IMR-90 (cell line): ENCODE measurements around the gene KRTAP9-9. TPM values are rescaled to one million over a fixed set of nuclear protein-coding genes. Genes with fewer than 3 reads are reported as not detected.

Experiments used
- ATAC-seq: fragments of 200-7000 bp; cut with Tn5 transposase; 2 replicates; pipeline ENCODE4 v1.9.1; 2020; ENCODE audit warnings: low read depth, mild to moderate bottlenecking, moderate library complexity
- BruUV-seq: library from RNA; stranded (reverse); fragments of 400-500 nt; replicated peaks from 2 replicates; lab custom pipeline; 2021; lab: Mats Ljungman, UMichigan
- CTCF ChIA-PET: fragments of 300-600 bp; formaldehyde crosslinking; extraction: SDS; loops from one replicate; lab custom pipeline; 2021; ENCODE audit warnings: antibody characterized with exemption; lab: Yijun Ruan, JAX
- POLR2A ChIA-PET: fragments of 300-600 bp; sonication (Branson Sonifier 250); formaldehyde crosslinking; loops from one replicate; lab custom pipeline; 2022; ENCODE audit warnings: antibody characterized with exemption; ENCODE audit not compliant: unreplicated experiment; lab: Charles Lee
- DNase-seq: peaks from one replicate; pipeline ENCODE4 v3.0.0; 2013
- H2AFZ ChIP-seq: replicated peaks from 2 replicates; pipeline ENCODE3; 2013; ENCODE audit warnings: low read length, mild to moderate bottlenecking; ENCODE audit not compliant: poor library complexity
- H2AK5ac ChIP-seq: 2 replicates; pipeline ENCODE4 v1.6.1; 2013; ENCODE audit warnings: low read depth, low read length, inconsistent platforms
- H2AK9ac ChIP-seq: replicated peaks from 2 replicates; pipeline ENCODE3; 2013; ENCODE audit warnings: mild to moderate bottlenecking, low read depth, low read length, moderate library complexity; ENCODE audit not compliant: poor library complexity
- H2BK120ac ChIP-seq: 2 replicates; pipeline ENCODE4 v1.6.1; 2013; ENCODE audit warnings: low read depth, low read length, inconsistent platforms
- H2BK15ac ChIP-seq: 3 replicates; pipeline ENCODE4 v1.6.1; 2013; ENCODE audit warnings: low read depth, low read length, inconsistent platforms
- H2BK20ac ChIP-seq: 2 replicates; pipeline ENCODE4 v1.6.1; 2013; ENCODE audit warnings: low read depth, mild to moderate bottlenecking, inconsistent platforms, low read length, moderate library complexity
- H2BK5ac ChIP-seq: 2 replicates; pipeline ENCODE4 v1.6.1; 2013; ENCODE audit warnings: mild to moderate bottlenecking, low read depth, low read length, inconsistent platforms; ENCODE audit not compliant: poor library complexity, severe bottlenecking
- H3K14ac ChIP-seq: replicated peaks from 2 replicates; pipeline ENCODE4 v1.6.1; 2013; ENCODE audit warnings: low read depth, low read length, inconsistent platforms
- H3K18ac ChIP-seq: 2 replicates; pipeline ENCODE4 v1.6.1; 2013; ENCODE audit warnings: low read depth, low read length, control low read depth
- H3K23ac ChIP-seq: 2 replicates; pipeline ENCODE4 v1.6.1; 2013; ENCODE audit warnings: low read depth, low read length, inconsistent platforms
- H3K27ac ChIP-seq: 2 replicates; pipeline ENCODE4 v1.5.1; 2013; ENCODE audit warnings: mild to moderate bottlenecking, control low read depth, low read length; ENCODE audit not compliant: insufficient read depth
- H3K27me3 ChIP-seq: 2 replicates; pipeline ENCODE4 v1.6.1; 2013; ENCODE audit warnings: low read length; ENCODE audit not compliant: control insufficient read depth, insufficient read depth
- H3K36me3 ChIP-seq: 2 replicates; pipeline ENCODE4 v1.6.1; 2013; ENCODE audit warnings: low read length, mixed read lengths; ENCODE audit not compliant: control insufficient read depth, insufficient read depth
- H3K4ac ChIP-seq: 2 replicates; pipeline ENCODE4 v1.6.1; 2013; ENCODE audit warnings: low read depth, low read length, inconsistent platforms
- H3K4me1 ChIP-seq: 2 replicates; pipeline ENCODE4 v1.6.1; 2013; ENCODE audit warnings: low read length, mixed read lengths; ENCODE audit not compliant: control insufficient read depth, insufficient read depth
- H3K4me2 ChIP-seq: 2 replicates; pipeline ENCODE4 v1.6.1; 2013; ENCODE audit warnings: low read depth, mild to moderate bottlenecking, control low read depth, low read length, moderate library complexity
- H3K4me3 ChIP-seq: 2 replicates; pipeline ENCODE4 v1.5.1; 2013; ENCODE audit warnings: low read depth, mild to moderate bottlenecking, control low read depth, low read length, moderate library complexity; ENCODE audit not compliant: insufficient read depth
- H3K56ac ChIP-seq: 2 replicates; pipeline ENCODE4 v1.6.1; 2013; ENCODE audit warnings: low read length, inconsistent platforms; ENCODE audit not compliant: insufficient read depth; ENCODE audit errors: extremely low read depth
- H3K79me1 ChIP-seq, 2 experiments: 2 replicates each; pipeline ENCODE4 v1.6.1; 2013; ENCODE audit warnings: low read length in 2 of 2, inconsistent platforms in 1 of 2, low read depth in 1 of 2
- H3K9ac ChIP-seq: 2 replicates; pipeline ENCODE4 v1.6.1; 2013; ENCODE audit warnings: low read depth, low read length, control low read depth
- H3K9me1 ChIP-seq: 2 replicates; pipeline ENCODE4 v1.6.1; 2013; ENCODE audit warnings: low read length, inconsistent platforms; ENCODE audit not compliant: insufficient read depth
- H3K9me3 ChIP-seq: 2 replicates; pipeline ENCODE4 v1.6.1; 2013; ENCODE audit warnings: low read length; ENCODE audit not compliant: control insufficient read depth, insufficient read depth
- H4K20me1 ChIP-seq: 2 replicates; pipeline ENCODE4 v1.6.1; 2013; ENCODE audit warnings: low read length, inconsistent platforms; ENCODE audit not compliant: insufficient read depth
- H4K5ac ChIP-seq: 2 replicates; pipeline ENCODE4 v1.6.1; 2013; ENCODE audit warnings: mild to moderate bottlenecking, low read depth, low read length, control low read depth
- H4K8ac ChIP-seq, 2 experiments: 2 replicates each; pipeline ENCODE4 v1.6.1; 2013; ENCODE audit warnings: low read depth in 2 of 2, low read length in 2 of 2, control low read depth in 1 of 2, inconsistent platforms in 1 of 2
- H4K91ac ChIP-seq: 2 replicates; pipeline ENCODE4 v1.6.1; 2013; ENCODE audit warnings: low read depth, low read length, inconsistent platforms; ENCODE audit not compliant: insufficient read depth
- BHLHE40 ChIP-seq: fragments of 150-350 bp; IDR thresholded peaks from 2 replicates; pipeline ENCODE4 v1.6.1; 2016; ENCODE audit warnings: mild to moderate bottlenecking, low read depth, low read length
- CEBPB ChIP-seq: IDR thresholded peaks from 2 replicates; pipeline ENCODE4 v1.6.1; 2012; ENCODE audit warnings: low read depth, low read length, improper control_type of control experiment
- CHD1 ChIP-seq: IDR thresholded peaks from 2 replicates; pipeline ENCODE4 v1.6.1; 2012; ENCODE audit warnings: low read depth, low read length, improper control_type of control experiment
- CTCF ChIP-seq: conservative IDR thresholded peaks from 2 replicates; pipeline ENCODE4 v1.5.1; 2012; ENCODE audit warnings: mild to moderate bottlenecking, low read depth, low read length, improper control_type of control experiment
- ELK1 ChIP-seq: fragments of 150-350 bp; IDR thresholded peaks from 2 replicates; pipeline ENCODE4 v1.6.1; 2016; ENCODE audit warnings: low read depth, mild to moderate bottlenecking, low read length, moderate library complexity, borderline replicate concordance
- MAFK ChIP-seq: IDR thresholded peaks from 2 replicates; pipeline ENCODE4 v1.6.1; 2012; ENCODE audit warnings: low read depth, low read length, improper control_type of control experiment
- MAZ ChIP-seq: IDR thresholded peaks from 2 replicates; pipeline ENCODE4 v1.6.1; 2012; ENCODE audit warnings: low read depth, mild to moderate bottlenecking, low read length, improper control_type of control experiment, moderate library complexity, borderline replicate concordance
- NFE2L2 ChIP-seq: fragments of 150-350 bp; IDR thresholded peaks from 2 replicates; pipeline ENCODE4 v1.6.1; 2016; ENCODE audit warnings: low read depth, mild to moderate bottlenecking, low read length
- POLR2A ChIP-seq: IDR thresholded peaks from 2 replicates; pipeline ENCODE4 v1.6.1; 2012; ENCODE audit warnings: mild to moderate bottlenecking, low read depth, low read length
- RAD21 ChIP-seq: IDR thresholded peaks from 2 replicates; pipeline ENCODE4 v1.6.1; 2012; ENCODE audit warnings: low read length, improper control_type of control experiment
- RCOR1 ChIP-seq: IDR thresholded peaks from 2 replicates; pipeline ENCODE4 v1.6.1; 2012; ENCODE audit warnings: mild to moderate bottlenecking, low read length, improper control_type of control experiment; ENCODE audit not compliant: insufficient replicate concordance
- RFX5 ChIP-seq: IDR thresholded peaks from 2 replicates; pipeline ENCODE4 v1.8.0; 2012; ENCODE audit warnings: low read depth, mild to moderate bottlenecking, low read length, moderate library complexity
- SMC3 ChIP-seq: fragments of 150-350 bp; IDR thresholded peaks from 2 replicates; pipeline ENCODE4 v1.6.1; 2016; ENCODE audit warnings: low read depth, mild to moderate bottlenecking, antibody characterized with exemption, low read length, moderate library complexity
- USF2 ChIP-seq: fragments of 150-350 bp; IDR thresholded peaks from 2 replicates; pipeline ENCODE4 v1.6.1; 2017; ENCODE audit warnings: mild to moderate bottlenecking, antibody characterized with exemption, low read length, low read depth
- WGBS, 2 experiments: methylation state at CpG; one replicate each; pipeline versions ENCODE4 v1.1.5 to v1.1.7; 2013; ENCODE audit warnings: missing lambda C conversion rate in 2 of 2; ENCODE audit not compliant: insufficient read length in 1 of 2; ENCODE audit errors: extremely low coverage in 2 of 2; 5-methylcytosine and 5-hydroxymethylcytosine counted together
- dilution Hi-C: fragments of 300-500 bp; cut with HindIII; formaldehyde crosslinking; loops from one replicate; pipeline ENCODE4 v1.14.3; 2018; ENCODE audit warnings: low sequenced_read_pairs; ENCODE audit not compliant: unreplicated experiment
- in situ Hi-C: fragments of 300-500 bp; cut with MboI; formaldehyde crosslinking; loops from 3 replicates; pipeline ENCODE4 v1.14.3; 2019; ENCODE audit warnings: low sequenced_read_pairs, inconsistent platforms, mixed read lengths
- intact Hi-C: fragments of 100-400 bp; cut with micrococcal nuclease; formaldehyde crosslinking; loops from 2 replicates; pipeline ENCODE4 v1.10.0; 2022
- polyA plus RNA-seq, 3 experiments: library from polyadenylated mRNA; depleted of rRNA; stranded (reverse); fragments of >200 nt; gene quantifications; 2 replicates each; pipeline ENCODE4 v1.2.3, GENCODE V29; 2012; ENCODE audit warnings: low replicate concordance in 1 of 3
- total RNA-seq: library from RNA; depleted of rRNA; stranded (reverse); fragments of >200 nt; gene quantifications from 2 replicates; pipeline ENCODE4 v1.2.3, GENCODE V29; 2012

Gene KRTAP9-9
- total and polyA plus RNA-seq, 2 of the 4 experiments (the other 2 are of a cell fraction): not detected

- POLR2A ChIA-PET: no interaction called here
- Histone ChIP-seq H3K56ac (no peak overlapping the region), H4K20me1 (no peaks in the 10 kb centered on the region), H3K36me3 (no peaks in the 10 kb centered on the region), H2BK20ac (no peak overlapping the region), H3K9me3 (no peaks in the 10 kb centered on the region), H3K18ac (no peak overlapping the region), H2BK5ac (no peak overlapping the region), H3K27ac (no peak overlapping the region), H4K8ac (no peak overlapping the region), H3K4me2 (no peak overlapping the region), H3K14ac (no peak overlapping the region), H2AK5ac (no peak overlapping the region), H2BK15ac (no peak overlapping the region), H3K9ac (no peak overlapping the region), H3K23ac (no peak overlapping the region), H3K9me1 (peaks cover 7% of the 10 kb centered on the region; the same call in 1 of the 2 replicates), H3K4me3 (no peak overlapping the region), H4K5ac (no peak overlapping the region), H3K4me1 (no peaks in the 10 kb centered on the region), H4K91ac (no peak overlapping the region), H3K4ac (no peak overlapping the region), H2BK120ac (no peak overlapping the region), H2AFZ (no peak overlapping the region), H2AK9ac (no peak overlapping the region), H3K79me1 (no peaks in the 10 kb centered on the region), H3K27me3 (no peaks in the 10 kb centered on the region)
- CTCF ChIA-PET: no interaction called here
- dilution Hi-C loops: no loop called here
- no peak for TF ChIP-seq RFX5
- no peak for TF ChIP-seq SMC3
- no peak for TF ChIP-seq POLR2A
- TF ChIP-seq NFE2L2: no peak
- TF ChIP-seq RCOR1: no peak
- no peak for TF ChIP-seq CTCF
- no peak for TF ChIP-seq MAZ
- no peak for TF ChIP-seq ELK1
- no peak for TF ChIP-seq CEBPB
- TF ChIP-seq BHLHE40: no peak
- no peak for TF ChIP-seq CHD1
- TF ChIP-seq RAD21: no peak
- no peak for TF ChIP-seq MAFK
- TF ChIP-seq USF2: no peak
- intact Hi-C loops: no loop called here
- ATAC-seq: no peak
- no TSS peak for BruUV-seq
- WGBS, 2 experiments: no CpG with 5 or more reads among the region's 1 CpG
- in situ Hi-C loops: no loop called here
- DNase-seq: no peak
Observed at GRCh38 chr17:41215681-41216080, 39.5 kb upstream of the KRTAP9-9 start.
